K562 (cell line): Measurements from ENCODE around the gene OR2C1. TPM values are rescaled to one million over a fixed set of nuclear protein-coding genes. Genes with fewer than 3 reads are reported as not detected.

Experiments
- BRD9 ChIP-seq: fragments of 450-650 bp; IDR thresholded peaks from 2 replicates; pipeline ENCODE4 v1.6.1; 2018; ENCODE audit warnings: low read depth; ENCODE audit not compliant: partially characterized antibody
- CHD4 ChIP-seq: fragments of 200-600 bp; sonication (generic); IDR thresholded peaks from 3 replicates; pipeline ENCODE4 v1.6.1; 2012; ENCODE audit warnings: low read depth, mild to moderate bottlenecking, mixed read lengths, low read length, inconsistent platforms; ENCODE audit not compliant: insufficient read depth, insufficient replicate concordance, poor library complexity, severe bottlenecking
- ELF1 ChIP-seq: fragments of 200-800 bp; sonication (Bioruptor generic); IDR thresholded peaks from 2 replicates; pipeline ENCODE4 v1.6.1; 2016; ENCODE audit warnings: missing genetic modification characterization, missing compliant biosample characterization
- ETV6 ChIP-seq, 3 experiments: fragments of 150-350 bp in 1 of 3; sonication (generic) in 1 of 3; formaldehyde crosslinking in 1 of 3; IDR thresholded peaks; 2 replicates each; pipeline versions ENCODE4 v1.6.1 to v1.8.0; 2014 to 2022; ENCODE audit warnings: borderline replicate concordance in 2 of 3, low read depth in 2 of 3, antibody characterized with exemption in 1 of 3, low read length in 1 of 3, mild to moderate bottlenecking in 1 of 3, missing genetic modification reagents in 1 of 3
- GABPA ChIP-seq: fragments of 200-800 bp; sonication (Bioruptor generic); conservative IDR thresholded peaks from 2 replicates; pipeline ENCODE4 v1.6.1; 2016; ENCODE audit warnings: low read depth, missing genetic modification characterization, missing compliant biosample characterization
- HDAC2 ChIP-seq: fragments of 450-650 bp; IDR thresholded peaks from 2 replicates; pipeline ENCODE4 v1.6.1; 2016; ENCODE audit warnings: mild to moderate bottlenecking
- HMGN3 ChIP-seq: IDR thresholded peaks from 2 replicates; pipeline ENCODE4 v1.6.1; 2011; ENCODE audit warnings: borderline replicate concordance, low read depth, mild to moderate bottlenecking, mixed read lengths, low read length; ENCODE audit not compliant: insufficient read length; ENCODE audit errors: extremely low read depth
- IFI16 ChIP-seq: fragments of 250-450 bp; sonication (Bioruptor Pico); IDR thresholded peaks from 2 replicates; pipeline ENCODE4 v2.1.2; 2022; ENCODE audit warnings: mild to moderate bottlenecking, inconsistent platforms
- MED1 ChIP-seq: sonication (generic); formaldehyde crosslinking; IDR thresholded peaks from 2 replicates; pipeline ENCODE4 v1.8.1; 2023; ENCODE audit warnings: missing genetic modification reagents, borderline replicate concordance
- NFIX ChIP-seq: fragments of 250-450 bp; sonication (Bioruptor Pico); IDR thresholded peaks from 2 replicates; pipeline ENCODE4 v1.4.0; 2020; ENCODE audit warnings: low read depth, mild to moderate bottlenecking, moderate library complexity
- THRA ChIP-seq: fragments of 450-650 bp; IDR thresholded peaks from 2 replicates; pipeline ENCODE4 v1.6.1; 2017; ENCODE audit warnings: mild to moderate bottlenecking, moderate library complexity
- TRIM25 ChIP-seq: fragments of 450-650 bp; IDR thresholded peaks from 2 replicates; pipeline ENCODE4 v1.7.0; 2016; ENCODE audit warnings: borderline replicate concordance
- TSC22D4 ChIP-seq: fragments of 450-650 bp; IDR thresholded peaks from 2 replicates; pipeline ENCODE4 v1.6.1; 2016; ENCODE audit warnings: missing genetic modification characterization, missing biosample characterization, control low read depth
- ZBTB11 ChIP-seq, 3 experiments: fragments of 200-800 bp in 1 of 3; fragments of 250-450 bp in 1 of 3; fragments of 450-650 bp in 1 of 3; sonication (Bioruptor Pico) in 1 of 3; sonication (Bioruptor generic) in 1 of 3; formaldehyde crosslinking in 1 of 3; IDR thresholded peaks; 2 replicates each; pipeline versions ENCODE4 v1.6.1 to v1.8.0; 2016 to 2022; ENCODE audit warnings: mild to moderate bottlenecking in 2 of 3, missing genetic modification characterization in 2 of 3, missing compliant biosample characterization in 1 of 3, moderate library complexity in 1 of 3
- ZNF263 ChIP-seq: sonication (generic); formaldehyde crosslinking; IDR thresholded peaks from 2 replicates; pipeline ENCODE4 v1.8.0; 2022; ENCODE audit warnings: mild to moderate bottlenecking, missing genetic modification reagents, borderline replicate concordance
- ZNF717 ChIP-seq: fragments of 250-450 bp; sonication (Bioruptor Pico); IDR thresholded peaks from 2 replicates; pipeline ENCODE4 v1.5.0; 2021
- polyA plus RNA-seq, 8 experiments: library from polyadenylated mRNA; depleted of rRNA in 4 of 8; stranded (reverse) in 5 of 8; unstranded in 3 of 8; fragments of >200 nt; fragmentation: Nextera tagmentation in 2 of 8; fragmentation: Illumina TruSeq in 1 of 8; extraction: Ambion mirVana in 2 of 8; extraction: Trizol in 1 of 8; gene quantifications; 2 replicates each; pipeline versions ENCODE4 v1.2.1 to v1.2.3, GENCODE V29; 2011 to 2014; ENCODE audit warnings: inconsistent platforms in 1 of 8, missing spikeins in 1 of 8
- total RNA-seq, 7 experiments: library from RNA; depleted of rRNA in 6 of 7; stranded (reverse); fragments of >200 nt in 6 of 7; fragmentation: Illumina TruSeq in 2 of 7; extraction: Trizol in 2 of 7; gene quantifications; 2 replicates each; pipeline versions ENCODE4 v1.2.1 to v1.2.3, GENCODE V29; 2011 to 2021; ENCODE audit warnings: low replicate concordance in 1 of 7

The OR2C1 gene
- total and polyA plus RNA-seq, 9 of the 15 experiments (the other 6 are each of a cell fraction or from before 2014, with no cell fraction given), result not detected

- TF ChIP-seq ZNF263 (CRISPR knock-in tag) (peak; percentile 61; the same call in 1 of the 2 replicates), IFI16 (CRISPR knock-in tag) (no peak), CHD4 (no peak), ELF1 (tag) (peak; percentile 94), ETV6 (IDR thresholded peaks at IDR 0.05; ENCODE audit: borderline replicate concordance in 1 of 2, low read depth in 2 of 2, low read length in 1 of 2) (no peak), ETV6 (CRISPR knock-in tag; IDR thresholded peaks at IDR 0.05; ENCODE audit: borderline replicate concordance) (no peak), ZBTB11 (CRISPR knock-in tag; IDR thresholded peaks at IDR 0.05) (peak; percentile 69 to 94 (median 74); a peak in 5 of 6 replicates), TSC22D4 (no peak), ZNF717 (CRISPR knock-in tag) (no peak), NFIX (CRISPR knock-in tag) (no peak), TRIM25 (no peak), MED1 (CRISPR knock-in tag) (no peak), BRD9 (no peak), HMGN3 (peak; percentile 69), HDAC2 (no peak), GABPA (tag) (peak; percentile 93), THRA (no peak)
These were observed 45.3 kb downstream of the OR2C1 start, which contains the start of the genes ZNF174 and ZSCAN32 (continued) for GRCh38 chr16:3400779-3401688.
